ENCODE data around the gene PALD1. TPM values are rescaled to one million over a fixed set of nuclear protein-coding genes. Genes with fewer than 3 reads are reported as not detected.

Gene PALD1
- polyA plus RNA-seq, 3 donors: 2.3 to 4.7 (median 3.8) TPM

DNA sequence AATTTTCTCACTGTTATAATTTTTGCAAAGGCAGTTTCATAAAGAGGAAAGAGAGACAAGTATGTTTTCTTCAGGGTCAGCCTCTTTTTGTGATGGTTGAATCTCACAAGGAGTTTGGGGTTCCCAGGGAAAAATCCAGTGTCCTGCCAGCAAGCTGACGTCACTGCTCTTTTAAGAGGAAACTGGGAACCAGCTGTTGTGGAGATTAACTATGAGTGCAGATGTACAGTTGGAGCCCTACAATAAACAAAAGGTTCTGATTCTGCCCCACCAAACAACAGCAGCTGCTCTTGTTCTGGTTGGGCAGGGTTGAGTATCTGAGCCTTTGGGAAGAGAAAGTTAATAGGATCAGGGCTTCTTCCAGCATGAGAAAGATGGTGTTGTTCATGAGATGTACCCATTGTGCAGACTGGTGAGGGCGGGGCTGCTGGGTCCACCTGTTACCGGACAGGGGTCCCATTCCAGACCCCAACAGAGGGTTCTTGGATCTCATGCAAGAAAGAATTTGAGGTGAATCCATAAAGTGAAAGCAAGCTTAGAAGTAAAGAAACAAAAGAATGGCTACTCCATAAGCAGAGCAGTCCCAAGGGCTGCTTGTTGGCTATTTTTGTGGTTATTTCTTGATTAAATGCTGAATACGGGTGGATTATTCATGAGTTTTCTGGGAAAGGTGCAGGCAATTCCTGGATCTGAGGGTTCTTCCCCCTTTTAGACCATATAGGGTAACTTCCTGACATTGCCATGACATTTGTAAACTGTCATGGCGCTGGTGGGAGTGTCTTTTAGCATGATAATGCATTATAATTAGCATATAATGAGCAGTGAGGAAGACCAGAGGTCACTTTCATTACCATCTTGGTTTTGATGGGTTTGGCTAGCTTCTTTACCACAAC, 111.4 kb downstream of the PALD1 start:
- H3K27ac ChIP-seq (ENCODE audit: low read depth, low read length): no peak overlapping the region
- WGBS, 3 donors: 70 to 76% (median 76%) methylated on average over 5 of the region's 5 CpGs

DNA sequence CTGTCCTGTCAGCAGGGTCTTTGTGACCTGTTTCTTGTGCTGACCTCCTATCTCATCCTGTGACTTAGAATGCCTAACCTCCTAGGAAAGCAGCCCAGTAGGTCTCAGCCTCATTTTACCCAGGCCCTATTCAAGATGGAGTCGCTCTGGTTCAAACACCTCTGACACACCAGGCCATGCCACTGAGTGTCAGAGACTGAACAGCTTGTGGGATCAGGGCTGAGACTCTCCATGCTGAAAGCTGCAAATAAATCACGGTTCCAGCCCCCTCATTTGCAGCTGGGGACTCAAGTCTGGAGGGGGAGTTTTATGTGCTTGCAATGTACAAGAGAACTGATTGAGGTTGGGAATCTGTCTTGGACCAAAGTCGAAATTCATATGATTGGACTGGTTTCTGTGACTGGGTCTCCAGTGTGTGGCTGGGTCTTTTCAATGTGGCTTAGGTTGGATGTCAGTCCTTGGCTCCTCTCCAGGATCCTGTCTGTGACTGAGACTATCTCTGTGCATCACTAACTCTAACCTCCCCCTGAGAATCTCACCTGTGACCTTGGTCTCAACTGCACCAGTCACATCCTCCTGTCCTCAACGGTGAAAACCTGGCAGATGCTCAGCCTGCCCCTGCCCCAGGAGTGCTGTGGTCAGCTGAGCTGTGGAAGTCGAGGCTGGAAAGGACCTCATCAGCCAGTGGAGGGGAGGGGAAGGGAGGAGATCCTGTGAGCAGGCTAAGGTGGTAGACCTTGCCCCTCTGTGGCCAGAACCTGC, 112.3 kb downstream of the PALD1 start:
- 66 to 76% (median 70%) methylated on average over 5 of the region's 5 CpGs for WGBS, 3 donors
- no peak overlapping the region for H3K27ac ChIP-seq (ENCODE audit: low read depth, low read length)

DNA sequence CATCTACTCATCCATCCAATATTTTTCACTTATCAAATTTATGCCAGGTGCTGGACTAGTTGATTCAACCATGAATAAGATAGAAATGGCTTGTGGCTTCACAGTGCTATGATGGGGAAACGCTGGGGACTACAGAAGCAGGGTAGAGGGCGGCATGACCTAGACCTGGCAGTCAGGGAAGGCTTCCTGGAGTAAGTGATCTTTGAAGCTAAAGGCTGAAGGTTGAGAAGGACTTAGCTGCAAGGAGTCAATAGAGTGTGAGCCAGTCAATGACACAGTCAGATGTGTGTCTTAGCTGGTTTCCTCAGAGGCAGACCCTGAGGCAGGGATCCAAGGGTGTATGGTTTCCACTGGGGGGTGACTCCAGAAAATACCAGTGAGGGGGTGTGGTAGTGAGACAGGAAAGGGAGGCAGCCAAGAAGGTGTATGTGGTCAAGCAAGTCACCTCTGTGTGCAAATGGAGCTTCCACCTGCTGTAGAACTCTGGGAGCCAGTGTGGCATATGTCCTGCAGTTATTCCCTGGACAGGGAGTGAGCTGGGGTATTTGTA, 113.7 kb downstream of the PALD1 start:
- 74 to 89% (median 86%) methylated on average over 2 of the region's 2 CpGs for WGBS, 3 donors
- H3K27ac ChIP-seq (ENCODE audit: low read depth, low read length): no peak overlapping the region

DNA sequence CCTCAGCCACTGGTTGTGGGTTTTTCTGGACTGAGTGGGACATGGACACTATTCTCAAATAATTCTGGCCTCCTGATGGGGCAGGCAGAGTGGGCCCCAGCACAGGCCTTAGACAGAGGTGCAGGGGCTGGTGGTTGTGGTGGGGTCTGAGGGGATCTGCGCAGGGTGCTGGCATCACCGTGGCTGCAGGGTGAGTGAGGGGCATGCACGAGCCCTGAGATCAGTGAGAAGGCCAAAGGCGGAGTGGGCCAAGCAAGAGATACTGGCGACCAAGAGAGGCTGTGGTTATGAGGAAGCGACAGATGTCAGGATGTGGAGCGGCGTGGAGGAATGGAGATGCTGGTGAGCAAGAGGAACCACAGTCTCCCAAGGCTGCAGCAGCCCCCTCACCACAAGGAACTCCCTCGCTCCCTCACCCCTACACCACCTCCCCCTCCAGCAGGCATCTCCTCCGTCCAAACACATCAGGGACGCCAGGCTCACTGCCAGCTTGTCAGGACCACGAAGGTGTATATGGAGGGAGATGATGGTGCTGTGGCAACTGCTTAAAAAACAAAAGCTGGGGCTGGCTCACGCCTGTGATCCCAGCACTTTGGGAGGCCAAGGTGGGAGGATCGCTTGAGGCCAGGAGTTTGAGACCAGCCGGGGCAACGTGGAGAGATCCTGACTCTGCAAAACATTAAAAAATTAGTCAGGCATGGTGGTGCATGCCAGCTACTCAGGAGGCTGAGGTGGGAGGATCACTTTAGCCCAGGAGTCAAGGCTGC, 114.4 kb downstream of the PALD1 start:
- WGBS, 3 donors: 61 to 76% (median 69%) methylated on average over 16 of the region's 16 CpGs
- no peak overlapping the region for H3K27ac ChIP-seq (ENCODE audit: low read depth, low read length)

DNA sequence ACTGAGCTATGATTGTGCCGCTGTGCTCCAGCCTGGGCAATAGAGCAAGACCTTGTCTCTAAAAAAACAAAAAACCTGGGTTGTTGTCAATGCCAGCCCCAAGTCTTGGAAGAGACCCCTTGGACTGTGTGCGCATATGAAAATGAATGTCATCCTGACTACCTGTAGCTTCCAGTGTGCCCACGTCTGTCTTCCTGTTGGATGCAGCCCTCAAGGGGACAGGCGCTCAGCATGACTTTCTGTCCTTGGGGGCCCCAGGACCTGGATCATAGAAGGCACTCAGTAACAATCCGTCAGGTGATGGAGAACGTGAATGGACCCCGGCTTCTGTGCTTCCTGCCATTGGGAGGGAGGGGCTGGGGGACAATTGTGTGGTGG, 114.9 kb downstream of the PALD1 start:
- WGBS, 3 donors: 79 to 84% (median 82%) methylated on average over 7 of the region's 7 CpGs
- H3K27ac ChIP-seq (ENCODE audit: low read depth, low read length): no peak overlapping the region

DNA sequence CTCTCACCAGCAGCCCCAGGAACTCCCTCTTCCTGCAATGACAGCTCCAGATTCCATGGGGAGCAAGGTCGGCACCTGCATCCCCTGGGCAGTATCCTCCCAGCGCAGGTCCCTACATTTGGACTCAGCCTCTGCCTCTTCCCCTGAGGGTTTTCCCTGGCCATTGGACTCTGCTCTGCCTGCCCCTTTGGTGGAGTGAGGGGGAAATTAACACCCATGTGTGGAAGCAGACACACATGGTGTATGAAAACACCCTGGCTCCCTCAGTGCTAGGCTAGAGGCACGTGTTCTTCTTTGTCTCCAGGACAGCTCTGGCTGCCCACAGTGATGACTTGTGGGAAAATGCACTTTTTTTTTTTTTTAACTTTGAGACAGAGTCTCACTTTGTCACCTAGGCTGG, 115.6 kb downstream of the PALD1 start:
- 62 to 83% (median 77%) methylated on average over 3 of the region's 3 CpGs for WGBS, 3 donors
- H3K27ac ChIP-seq (ENCODE audit: low read depth, low read length): no peak overlapping the region

DNA sequence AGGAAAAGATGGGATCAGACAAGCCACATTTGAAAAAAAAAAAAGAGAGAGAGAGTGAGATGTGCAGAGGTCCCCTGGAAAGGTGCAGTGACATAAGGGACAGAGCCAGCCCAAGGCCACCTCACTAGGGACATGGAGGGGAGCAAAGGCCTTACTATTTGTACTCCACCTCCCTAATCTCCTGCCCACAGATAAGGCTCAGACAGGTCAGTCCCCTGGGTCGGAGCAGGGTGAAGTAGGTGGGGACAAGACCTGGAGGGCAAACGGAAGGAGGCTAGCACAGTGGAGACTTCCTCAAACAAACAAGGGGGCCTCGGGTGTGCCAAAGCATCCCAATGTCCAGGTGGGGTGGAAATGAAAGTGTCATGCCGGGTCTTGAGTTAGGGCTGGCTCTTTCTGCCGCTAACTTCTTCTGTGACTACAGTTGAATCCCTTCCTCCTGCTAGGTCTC, 117.0 kb downstream of the PALD1 start:
- H3K27ac ChIP-seq (ENCODE audit: low read depth, low read length): no peak overlapping the region

DNA sequence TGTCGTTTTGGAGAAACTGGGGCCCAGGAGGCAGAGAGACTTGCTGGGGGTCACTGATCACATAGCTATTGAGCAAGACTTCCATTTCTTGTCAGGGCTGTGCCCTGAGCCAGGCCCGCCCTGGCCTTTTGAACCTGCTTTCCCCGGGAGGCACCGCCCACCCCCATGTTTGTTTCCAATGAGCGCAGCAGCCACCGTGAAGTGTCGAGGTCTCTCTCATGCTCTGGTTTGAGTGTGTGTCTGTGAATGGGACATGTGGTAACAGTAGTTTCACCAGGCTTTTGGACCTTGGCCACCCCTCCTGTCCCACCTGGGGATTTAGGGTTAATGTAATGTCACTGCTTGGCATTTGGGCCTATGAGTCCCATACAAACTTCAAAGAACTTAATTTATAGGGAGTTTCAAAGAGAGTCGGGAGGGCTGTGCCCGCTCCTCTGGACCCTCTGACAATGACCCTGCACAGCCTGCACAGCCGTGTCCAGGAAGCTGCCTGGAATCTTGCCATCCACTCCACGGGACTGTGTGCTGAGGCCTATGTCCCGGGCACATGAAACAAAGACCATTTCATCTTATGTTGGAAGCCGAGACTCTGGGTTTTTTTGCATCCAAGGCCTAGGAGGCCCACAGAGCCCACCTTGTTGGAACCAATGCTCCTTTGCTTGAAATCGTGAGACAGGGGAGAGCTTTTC, 117.7 kb downstream of the PALD1 start:
- no peak overlapping the region for H3K27ac ChIP-seq (ENCODE audit: low read depth, low read length)
- WGBS, 3 donors: 62 to 74% (median 73%) methylated on average over 14 of the region's 14 CpGs

More for the DNA sequence above, 117.0 kb downstream of the PALD1 start:
- 68 to 86% (median 84%) methylated on average over 5 of the region's 5 CpGs for WGBS, 3 donors

DNA sequence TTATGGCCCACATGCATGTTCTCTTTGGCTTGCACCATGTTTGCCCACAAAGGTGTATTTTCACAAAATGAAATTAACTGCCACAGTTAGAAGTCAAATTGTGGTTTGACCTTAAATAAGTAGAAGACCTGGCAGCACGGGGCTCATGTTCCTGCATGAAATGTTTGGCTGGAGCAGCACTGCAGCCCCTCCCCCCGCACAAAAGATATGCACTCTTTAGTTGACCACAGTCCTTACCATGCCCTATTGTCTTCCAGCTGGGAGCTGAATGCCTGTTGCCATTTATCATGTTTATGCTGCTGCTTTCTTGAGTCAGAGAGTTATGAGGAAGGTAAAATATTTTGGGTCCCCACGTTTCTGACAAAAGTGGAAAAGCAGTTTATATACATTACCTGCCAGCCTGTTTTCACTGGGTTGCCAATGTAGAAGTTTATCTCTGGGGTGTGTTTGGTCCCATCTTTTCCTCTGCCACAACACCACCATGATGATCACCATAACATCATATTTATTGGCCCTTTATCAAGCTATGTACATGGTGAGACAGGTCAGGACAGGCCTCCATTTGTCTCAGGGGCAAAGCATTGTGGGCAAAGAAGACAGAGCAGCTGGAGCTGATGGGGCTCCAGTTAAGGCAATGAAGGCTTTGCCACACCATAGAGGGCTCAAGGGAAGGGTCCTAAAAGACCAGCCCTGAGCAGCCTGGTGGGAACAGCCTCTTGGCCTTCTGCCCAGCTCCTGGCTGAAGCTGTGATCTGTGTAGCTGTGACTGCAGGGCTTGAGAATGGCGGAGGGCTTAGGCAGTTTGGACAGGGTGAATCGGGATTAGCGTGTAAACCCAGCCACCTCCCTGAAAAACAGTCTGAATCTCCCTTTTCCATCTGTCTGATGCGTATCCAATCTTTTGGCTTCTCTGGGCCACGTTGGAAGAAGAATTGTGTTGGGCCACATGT, 118.6 kb downstream of the PALD1 start:
- no peak overlapping the region for H3K27ac ChIP-seq (ENCODE audit: low read depth, low read length)
- 86 to 92% (median 90%) methylated on average over 8 of the region's 8 CpGs for WGBS, 3 donors

DNA sequence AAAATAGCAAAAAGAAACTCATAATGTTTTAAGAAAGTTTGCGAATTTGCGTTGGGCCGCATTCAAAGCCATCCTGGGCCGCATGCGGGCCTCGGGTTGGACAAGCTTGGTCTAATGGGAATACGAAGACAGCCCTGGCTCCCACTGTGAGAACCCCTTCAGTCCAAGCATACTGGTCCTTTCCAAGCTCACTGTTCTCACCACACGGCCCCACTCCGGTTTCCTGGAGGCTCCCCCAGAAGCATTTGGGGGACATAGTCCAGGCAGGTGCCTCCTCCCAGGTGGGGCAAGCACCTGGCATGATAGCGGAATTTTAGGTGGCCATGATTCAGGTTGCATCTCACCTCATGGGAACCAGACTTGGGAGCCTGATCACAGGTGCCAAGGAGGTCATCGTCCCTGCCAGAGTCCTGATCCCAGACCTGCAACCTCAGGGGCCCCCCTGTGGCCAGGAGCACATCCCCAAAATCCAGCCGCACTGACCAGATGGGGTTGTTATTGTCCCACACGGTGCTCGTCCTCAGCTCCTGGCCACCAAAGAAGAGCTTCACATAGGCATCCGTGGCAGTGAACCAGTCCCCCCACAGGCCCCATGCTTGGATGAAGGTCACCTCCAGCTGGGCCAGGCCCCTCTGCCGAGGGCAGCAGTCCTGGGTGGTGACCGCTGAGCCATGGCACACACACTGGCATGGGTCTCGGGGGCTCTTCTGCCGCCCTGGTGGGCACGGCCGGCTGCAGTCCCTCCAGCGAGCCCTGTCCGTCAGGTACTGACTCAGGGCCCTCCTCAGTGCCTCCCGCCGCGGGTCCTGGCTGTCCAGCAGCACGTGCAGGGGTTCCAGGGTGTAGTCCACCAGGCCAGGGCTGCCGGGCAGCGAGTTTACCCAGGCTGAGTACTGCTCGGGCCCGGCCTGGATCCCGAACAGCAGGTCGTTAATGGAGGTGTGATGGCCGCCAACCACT, 119.6 kb downstream of the PALD1 start:
- H3K27ac ChIP-seq (ENCODE audit: low read depth, low read length): no peak overlapping the region
- 91 to 96% (median 95%) methylated on average over 34 of the region's 34 CpGs for WGBS, 3 donors

DNA sequence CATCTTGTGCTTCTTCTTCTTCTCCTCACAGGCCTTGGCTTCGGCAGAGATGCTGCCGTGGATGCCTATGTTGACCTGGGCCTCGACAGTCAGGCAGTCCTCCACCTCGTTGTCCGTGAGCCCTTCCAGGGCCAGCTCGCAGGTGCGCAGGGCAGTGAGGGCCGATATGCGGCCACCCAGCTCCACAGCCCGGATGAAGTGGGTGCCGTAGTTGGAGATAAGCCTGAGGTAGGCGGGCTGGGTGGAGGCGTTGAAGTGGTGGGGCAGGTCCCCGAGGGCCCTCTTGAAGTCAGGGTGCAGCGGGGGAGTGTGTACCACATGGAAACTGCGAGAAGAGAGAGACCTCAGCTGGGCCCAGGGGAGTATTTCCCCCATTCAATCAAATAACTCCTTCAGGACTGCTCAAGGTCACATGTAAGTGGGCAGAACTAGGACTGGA, 120.3 kb downstream of the PALD1 start:
- WGBS, 3 donors: 85 to 96% (median 95%) methylated on average over 16 of the region's 16 CpGs
- H3K27ac ChIP-seq (ENCODE audit: low read depth, low read length): no peak overlapping the region

DNA sequence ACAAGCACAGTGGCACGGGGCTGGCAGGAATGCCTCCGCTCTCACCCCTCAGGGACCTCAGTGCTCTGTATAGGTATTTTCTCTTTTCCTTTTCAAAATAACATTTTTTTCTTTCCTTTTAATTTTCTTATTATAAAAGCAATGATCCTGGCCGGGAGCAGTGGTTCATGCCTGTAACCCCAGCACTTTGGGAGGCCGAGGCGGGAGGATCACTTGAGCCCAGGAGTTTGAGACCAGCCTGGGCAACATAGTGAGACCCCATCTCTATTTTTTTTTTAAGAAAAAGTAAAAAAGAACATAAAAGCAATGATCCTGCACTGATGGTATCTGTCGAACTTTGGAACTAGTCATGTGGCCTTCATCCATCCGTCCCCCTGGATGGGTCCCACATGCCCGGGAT, 120.8 kb downstream of the PALD1 start:
- WGBS, 3 donors: 88 to 97% (median 96%) methylated on average over 8 of the region's 8 CpGs

DNA sequence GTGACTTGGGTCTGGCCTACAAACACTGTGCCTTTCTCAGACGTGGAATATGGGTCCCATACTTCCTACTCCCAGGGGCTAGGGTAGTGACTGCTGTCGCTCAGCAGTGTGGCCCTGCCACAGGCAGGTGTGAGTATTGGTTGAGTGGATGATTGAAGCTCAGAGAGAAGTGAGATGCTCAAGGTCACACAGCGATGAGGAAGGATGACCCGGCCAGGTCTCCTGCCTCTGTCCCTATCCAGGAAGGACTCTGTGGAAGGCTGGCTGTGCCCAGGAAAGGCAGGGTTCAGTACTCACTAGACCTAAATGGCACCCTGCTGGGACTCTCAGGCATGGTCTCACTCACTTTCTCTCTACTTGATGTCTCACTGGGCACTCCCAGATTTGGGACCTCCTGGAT, 121.2 kb downstream of the PALD1 start:
- no peak overlapping the region for H3K27ac ChIP-seq (ENCODE audit: low read depth, low read length)
- 85 to 92% (median 91%) methylated on average over 4 of the region's 4 CpGs for WGBS, 3 donors

More for the DNA sequence above, 120.8 kb downstream of the PALD1 start:
- no peak overlapping the region for H3K27ac ChIP-seq (ENCODE audit: low read depth, low read length)

DNA sequence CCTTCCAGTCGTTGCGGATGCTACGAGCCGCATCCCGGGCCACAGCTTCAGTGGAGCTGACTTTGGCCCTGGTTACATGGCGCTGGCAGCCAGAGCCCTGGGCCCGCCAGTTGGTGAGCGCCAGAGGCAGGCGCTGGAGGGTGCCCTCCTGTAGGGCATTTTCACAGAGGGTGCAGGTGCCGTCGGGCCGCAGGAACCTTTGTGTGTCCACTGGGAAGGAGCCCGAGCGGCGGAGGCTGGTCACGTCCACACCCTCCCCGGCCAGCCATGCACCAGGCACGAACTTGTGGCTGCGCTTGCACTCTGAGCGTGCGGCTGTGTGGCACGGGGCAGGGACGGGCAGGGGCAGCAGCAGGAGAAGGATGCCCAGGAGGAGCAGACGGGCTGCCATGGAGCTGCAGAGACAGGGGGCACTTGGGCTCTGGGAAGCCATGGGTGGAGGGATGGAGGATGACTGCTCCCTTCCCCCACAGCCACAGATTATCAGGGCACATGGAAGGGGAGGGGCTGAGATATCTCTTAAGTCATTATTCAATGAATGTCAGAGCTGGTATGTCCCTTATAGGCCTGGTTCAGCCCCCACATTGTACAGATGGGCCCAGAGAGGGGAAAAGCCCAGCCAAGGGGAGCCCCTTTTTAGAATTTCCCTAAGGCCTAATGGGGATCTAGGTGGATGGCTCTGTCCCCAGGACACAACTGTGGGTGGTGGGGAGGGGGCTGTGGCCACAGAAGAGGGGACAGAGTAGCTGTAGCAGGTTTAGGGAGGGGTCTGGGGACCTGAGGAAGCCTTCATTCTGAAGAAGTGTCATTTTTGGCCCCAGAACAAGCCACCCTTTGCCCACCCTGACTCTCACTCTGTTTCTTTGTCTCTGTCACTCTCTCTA, 122.2 kb downstream of the PALD1 start:
- WGBS, 3 donors: 93 to 96% (median 96%) methylated on average over 24 of the region's 24 CpGs
- H3K27ac ChIP-seq (ENCODE audit: low read depth, low read length): no peak overlapping the region

DNA sequence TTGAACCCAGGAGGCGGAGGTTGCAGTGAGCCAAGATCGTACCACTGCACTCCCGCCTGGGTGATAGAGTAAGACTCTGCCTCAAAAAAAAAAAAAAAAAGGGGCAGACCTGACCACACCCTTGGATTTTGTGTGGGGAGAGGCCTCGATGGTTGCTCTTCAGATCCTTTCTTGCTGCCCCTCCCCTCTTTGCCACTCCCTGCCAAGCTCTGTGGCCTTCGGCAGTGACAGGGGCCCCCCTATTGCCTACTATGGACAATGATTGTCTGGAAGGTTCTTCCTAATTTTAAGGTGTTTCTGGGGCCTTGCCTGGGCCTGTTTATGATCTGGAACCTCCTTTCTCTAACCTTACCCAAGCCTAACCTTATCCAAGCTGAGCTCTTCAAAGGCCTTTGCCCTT, 123.2 kb downstream of the PALD1 start:
- WGBS, 3 donors: 81 to 86% (median 82%) methylated on average over 5 of the region's 5 CpGs
- H3K27ac ChIP-seq (ENCODE audit: low read depth, low read length): no peak overlapping the region
